Hepatocyte (in vitro differentiated cells): ENCODE measurements around the gene WNK2. TPM values are rescaled to one million over a fixed set of nuclear protein-coding genes. Genes with fewer than 3 reads are reported as not detected.

Experiments used
- DNase-seq: peaks from one replicate; pipeline ENCODE4 v3.0.0-alpha.2; 2016; ENCODE audit warnings: low spot score
- H2AFZ ChIP-seq: fragments of 200-600 bp; sonication (generic); 2 replicates; pipeline ENCODE4 v1.6.0; 2016; ENCODE audit warnings: antibody characterized with exemption, mild to moderate bottlenecking
- H3K27ac ChIP-seq: fragments of 200-600 bp; sonication (generic); 2 replicates; pipeline ENCODE4 v1.5.1; 2016; ENCODE audit warnings: mild to moderate bottlenecking
- H3K27me3 ChIP-seq: fragments of 200-600 bp; sonication (generic); 2 replicates; pipeline ENCODE4 v1.6.1; 2016
- H3K36me3 ChIP-seq: fragments of 200-600 bp; sonication (generic); replicated peaks from 2 replicates; pipeline ENCODE4 v1.5.1; 2016; ENCODE audit warnings: low read depth; ENCODE audit not compliant: insufficient read depth
- H3K4me1 ChIP-seq: fragments of 200-600 bp; sonication (generic); 2 replicates; pipeline ENCODE4 v1.5.1; 2016; ENCODE audit warnings: mild to moderate bottlenecking, moderate library complexity; ENCODE audit not compliant: insufficient read depth
- H3K4me2 ChIP-seq: fragments of 200-600 bp; sonication (generic); 2 replicates; pipeline ENCODE4 v1.6.0; 2016
- H3K4me3 ChIP-seq: fragments of 200-600 bp; sonication (generic); 2 replicates; pipeline ENCODE4 v1.5.1; 2016; ENCODE audit warnings: mild to moderate bottlenecking
- H3K79me2 ChIP-seq: fragments of 200-600 bp; sonication (generic); 2 replicates; pipeline ENCODE4 v1.6.0; 2017; ENCODE audit warnings: mild to moderate bottlenecking
- H3K9me2 ChIP-seq: fragments of 200-600 bp; sonication (generic); replicated peaks from 2 replicates; pipeline ENCODE4 v1.6.0; 2017; ENCODE audit warnings: mild to moderate bottlenecking; ENCODE audit not compliant: insufficient read depth
- H3K9me3 ChIP-seq: fragments of 200-600 bp; sonication (generic); 2 replicates; pipeline ENCODE4 v1.5.1; 2016; ENCODE audit warnings: low read depth, mild to moderate bottlenecking
- H4K20me1 ChIP-seq: fragments of 200-600 bp; sonication (generic); 2 replicates; pipeline ENCODE4 v1.6.0; 2016; ENCODE audit warnings: mild to moderate bottlenecking; ENCODE audit not compliant: insufficient read depth, poor library complexity, severe bottlenecking
- EZH2 ChIP-seq: fragments of 200-600 bp; sonication (generic); IDR thresholded peaks from 2 replicates; pipeline ENCODE4 v1.6.1; 2016; ENCODE audit warnings: antibody characterized with exemption, mild to moderate bottlenecking, borderline replicate concordance
- EZH2phosphoT487 ChIP-seq: fragments of 200-600 bp; sonication (generic); IDR thresholded peaks from one replicate; pipeline ENCODE4 v1.6.1; 2018; ENCODE audit warnings: antibody characterized with exemption, mild to moderate bottlenecking, low read depth, moderate library complexity; ENCODE audit not compliant: unreplicated experiment, severe bottlenecking
- WGBS: methylation state at CpG from one replicate; pipeline ENCODE4 v1.1.6; 2016; ENCODE audit warnings: low lambda C conversion rate; ENCODE audit errors: missing lambda C conversion rate; 5-methylcytosine and 5-hydroxymethylcytosine counted together
- polyA plus RNA-seq: library from polyadenylated mRNA; unstranded; fragments of >200 nt; fragmentation: Nextera tagmentation; extraction: Ambion mirVana; gene quantifications from 2 replicates; pipeline ENCODE4 v1.2.1, GENCODE V29; 2016
- total RNA-seq: library from RNA; depleted of rRNA; stranded (reverse); fragments of >200 nt; gene quantifications from 2 replicates; pipeline ENCODE4 v1.2.3, GENCODE V29; 2014
- TF ChIP-seq, protein P1 (sequence below): fragments of 200-600 bp; sonication (generic); IDR thresholded peaks from 2 replicates; pipeline ENCODE4 v1.5.1; 2016; ENCODE audit warnings: antibody characterized with exemption, mild to moderate bottlenecking; ENCODE audit not compliant: poor library complexity

The WNK2 gene
- total and polyA plus RNA-seq, 2 experiments from 2014 or later: 8.9 to 13.5 TPM

- TF ChIP-seq EZH2 (no peak), EZH2phosphoT487 (no peak)
- TF ChIP-seq, protein P1, sequence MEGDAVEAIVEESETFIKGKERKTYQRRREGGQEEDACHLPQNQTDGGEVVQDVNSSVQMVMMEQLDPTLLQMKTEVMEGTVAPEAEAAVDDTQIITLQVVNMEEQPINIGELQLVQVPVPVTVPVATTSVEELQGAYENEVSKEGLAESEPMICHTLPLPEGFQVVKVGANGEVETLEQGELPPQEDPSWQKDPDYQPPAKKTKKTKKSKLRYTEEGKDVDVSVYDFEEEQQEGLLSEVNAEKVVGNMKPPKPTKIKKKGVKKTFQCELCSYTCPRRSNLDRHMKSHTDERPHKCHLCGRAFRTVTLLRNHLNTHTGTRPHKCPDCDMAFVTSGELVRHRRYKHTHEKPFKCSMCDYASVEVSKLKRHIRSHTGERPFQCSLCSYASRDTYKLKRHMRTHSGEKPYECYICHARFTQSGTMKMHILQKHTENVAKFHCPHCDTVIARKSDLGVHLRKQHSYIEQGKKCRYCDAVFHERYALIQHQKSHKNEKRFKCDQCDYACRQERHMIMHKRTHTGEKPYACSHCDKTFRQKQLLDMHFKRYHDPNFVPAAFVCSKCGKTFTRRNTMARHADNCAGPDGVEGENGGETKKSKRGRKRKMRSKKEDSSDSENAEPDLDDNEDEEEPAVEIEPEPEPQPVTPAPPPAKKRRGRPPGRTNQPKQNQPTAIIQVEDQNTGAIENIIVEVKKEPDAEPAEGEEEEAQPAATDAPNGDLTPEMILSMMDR: no peak
- Histone ChIP-seq H3K27me3 (no peaks in the 10 kb centered on the region), H2AFZ (no peak overlapping the region), H3K9me3 (no peaks in the 10 kb centered on the region), H3K79me2 (no peaks in the 10 kb centered on the region), H3K4me2 (no peak overlapping the region), H4K20me1 (no peaks in the 10 kb centered on the region), H3K4me3 (no peak overlapping the region), H3K4me1 (peaks cover 26% of the 10 kb centered on the region), H3K27ac (no peak overlapping the region), H3K9me2 (no peaks in the 10 kb centered on the region), H3K36me3 (no peaks in the 10 kb centered on the region)
- WGBS: 80% methylated on average over 10 of the region's 10 CpGs
- no peak for DNase-seq
Observed at GRCh38 chr9:93198117-93198837, 14.3 kb downstream of the WNK2 start.

DNA sequence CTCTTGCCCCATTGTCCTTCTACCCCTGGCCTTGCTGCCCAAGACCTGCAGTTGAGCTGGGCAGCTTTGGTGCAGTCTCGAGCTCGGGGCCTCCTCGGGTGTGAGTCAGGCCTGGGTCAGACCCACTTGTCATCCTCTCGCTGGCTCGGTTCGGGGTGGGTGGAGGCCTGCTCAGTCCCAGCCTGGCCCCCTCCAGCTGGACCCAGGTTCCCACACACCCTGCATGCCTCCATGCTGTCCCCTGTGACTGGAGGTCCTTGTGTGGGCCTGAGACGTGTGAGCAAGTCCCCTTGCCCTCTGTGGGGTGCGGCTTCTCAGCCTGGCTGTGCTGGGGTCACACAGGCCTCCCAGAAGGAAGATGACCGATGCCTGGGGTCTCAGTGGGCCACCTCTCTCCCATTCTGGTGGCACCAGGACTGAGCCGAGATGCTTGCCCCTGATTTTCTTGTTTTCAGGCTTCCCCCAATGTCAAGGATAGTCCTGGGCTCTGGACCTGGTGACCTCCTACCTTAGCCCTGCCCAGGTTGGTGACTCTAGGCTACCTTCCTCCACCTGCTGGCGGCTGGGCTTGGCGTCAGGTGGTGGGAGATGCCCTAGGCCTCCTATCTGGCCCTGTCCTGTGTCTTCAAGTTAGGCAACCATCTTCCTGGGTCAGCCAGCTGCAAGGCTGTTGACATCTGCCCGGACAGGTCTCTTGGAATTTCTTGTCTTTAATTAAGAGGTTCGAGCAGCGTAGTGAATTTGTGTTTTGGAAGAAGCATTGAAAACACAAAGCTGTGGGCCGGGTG, 15.1 kb downstream of the WNK2 start:
- Histone ChIP-seq H3K9me3 (no peaks in the 10 kb centered on the region), H3K4me3 (no peak overlapping the region), H3K79me2 (no peaks in the 10 kb centered on the region), H3K27me3 (no peaks in the 10 kb centered on the region), H3K4me1 (peaks cover 20% of the 10 kb centered on the region), H3K9me2 (no peaks in the 10 kb centered on the region), H4K20me1 (no peaks in the 10 kb centered on the region), H3K36me3 (no peaks in the 10 kb centered on the region), H3K4me2 (no peak overlapping the region), H3K27ac (no peak overlapping the region), H2AFZ (no peak overlapping the region)
- DNase-seq: no peak
- 93% methylated on average over 16 of the region's 16 CpGs for WGBS
- TF ChIP-seq EZH2: no peak
- no peak for TF ChIP-seq EZH2phosphoT487
- TF ChIP-seq, protein P1: no peak

DNA sequence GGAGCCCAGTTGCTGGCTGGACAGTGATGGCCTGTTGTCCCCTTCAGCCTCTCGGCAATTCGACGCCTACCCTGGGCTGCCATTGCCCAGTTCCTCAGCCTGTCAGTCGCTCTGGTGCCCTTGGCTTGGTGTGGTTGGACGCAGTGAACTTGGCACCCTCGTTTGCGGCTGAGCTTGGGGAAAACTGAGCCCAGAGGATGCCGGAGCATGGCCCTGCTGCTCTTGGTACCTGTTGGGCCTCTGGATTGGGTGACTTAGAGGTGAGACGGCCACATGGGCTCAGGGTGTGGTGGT, 16.5 kb downstream of the WNK2 start:
- H3K4me1 ChIP-seq: peaks cover 21% of the 10 kb centered on the region
- H3K79me2 ChIP-seq: no peaks in the 10 kb centered on the region

More for the DNA sequence above, 16.5 kb downstream of the WNK2 start:
- no peaks in the 10 kb centered on the region for H3K27me3 ChIP-seq
- H3K27ac ChIP-seq: no peak overlapping the region
- no peak overlapping the region for H2AFZ ChIP-seq
- no peak overlapping the region for H3K4me3 ChIP-seq
- no peak for DNase-seq
- H3K9me3 ChIP-seq: no peaks in the 10 kb centered on the region
- 93% methylated on average over 9 of the region's 9 CpGs for WGBS
- H4K20me1 ChIP-seq: no peaks in the 10 kb centered on the region
- H3K4me2 ChIP-seq: no peak overlapping the region
- no peaks in the 10 kb centered on the region for H3K36me3 ChIP-seq
- TF ChIP-seq EZH2phosphoT487: no peak
- TF ChIP-seq EZH2: no peak
- TF ChIP-seq, protein P1: no peak
- no peaks in the 10 kb centered on the region for H3K9me2 ChIP-seq
